ENCODE data around the gene EREG. TPM values are rescaled to one million over a fixed set of nuclear protein-coding genes. Genes with fewer than 3 reads are reported as not detected.

EREG gene
- total and polyA plus RNA-seq, 10 of the 15 experiments (the other 5 are each of a cell fraction or from before 2014, with no cell fraction given): not detected

GRCh38 chr4:74324262-74324661 is 40.7 kb upstream of the EREG start:
- intact Hi-C loops (cut with micrococcal nuclease; ENCODE audit: unreplicated experiment): no loop called here
- DNase-seq (ENCODE audit: low read depth, low spot score) (no peak), FAIRE-seq (no peak), ATAC-seq (no peak)
- ChIA-PET CTCF (interaction anchor here (1.0 to 1.5 kb wide), 3 partner anchors 46 to 351 kb away, joined by 3 to 4 read pairs (median 4); no protein-coding TSS in a partner anchor), RAD21 (ENCODE audit: unreplicated experiment) (no interaction called here), POLR2A (no interaction called here), SMC1A (ENCODE audit: uncharacterized antibody, unreplicated experiment) (interaction anchor here (1.4 kb wide), 1 partner anchor 14 kb away, joined by 6 read pairs; no protein-coding TSS in a partner anchor)
- WGBS (ENCODE audit: insufficient coverage, insufficient replicate concordance, low lambda C conversion rate, missing lambda C conversion rate): 35% methylated on average over 3 of the region's 3 CpGs
- in situ Hi-C loops (cut with MboI): loop anchor here (5.0 kb wide), 1 partner anchor 348 kb away; no protein-coding TSS in a partner anchor
- H2AFZ ChIP-seq (ENCODE audit: control insufficient read depth, low read depth, low read length): no peak overlapping the region
- H3K36me3 ChIP-seq (ENCODE audit: control insufficient read depth in 2 of 2, insufficient read depth in 2 of 2, low read length in 1 of 2): no peaks in the 10 kb centered on the region
- no peaks in the 10 kb centered on the region for H3K79me2 ChIP-seq (ENCODE audit: control insufficient read depth, insufficient read depth, low read length)
- no peak overlapping the region for H3K27ac ChIP-seq (ENCODE audit: control insufficient read depth, insufficient read depth)
- H3K4me2 ChIP-seq (ENCODE audit: control insufficient read depth, insufficient read depth): no peak overlapping the region
- no peaks in the 10 kb centered on the region for H3K9me3 ChIP-seq (replicated peaks; ENCODE audit: control insufficient read depth, insufficient read depth, low read length)
- peaks cover 0 to 3% of the 10 kb centered on the region in 2 experiments; a peak in 1 of 4 replicates for H3K27me3 ChIP-seq (replicated peaks in 1 of 2; ENCODE audit: control insufficient read depth in 2 of 2, insufficient read depth in 2 of 2, low read length in 1 of 2)
- no peaks in the 10 kb centered on the region for H3K4me1 ChIP-seq (ENCODE audit: control insufficient read depth, insufficient read depth, low read length)
- BruUV-seq (replicated peaks): no TSS peak
- no peaks in the 10 kb centered on the region for H4K20me1 ChIP-seq (ENCODE audit: control insufficient read depth, insufficient read depth)
- no peak overlapping the region for H3K4me3 ChIP-seq
- no peak overlapping the region for H3K9ac ChIP-seq (ENCODE audit: control insufficient read depth, insufficient read depth, low read length)
- TF ChIP-seq BRCA1 (IDR thresholded peaks at IDR 0.05; ENCODE audit: low read depth, low read length) (no peak), FOXK2 (IDR thresholded peaks at IDR 0.05) (no peak), YBX1 (IDR thresholded peaks at IDR 0.05) (no peak), SMAD1 (IDR thresholded peaks at IDR 0.05; ENCODE audit: low read depth, partially characterized antibody) (no peak), ELK1 (IDR thresholded peaks at IDR 0.05; ENCODE audit: low read depth, low read length) (no peak), STAT3 (IDR thresholded peaks at IDR 0.05; ENCODE audit: low read depth, low read length) (no peak), PBX3 (IDR thresholded peaks at IDR 0.05; ENCODE audit: insufficient replicate concordance, low read depth, low read length) (no peak), TARDBP (IDR thresholded peaks at IDR 0.05; ENCODE audit: borderline replicate concordance) (no peak), HDGF (IDR thresholded peaks at IDR 0.05) (no peak), ATF2 (IDR thresholded peaks at IDR 0.05; ENCODE audit: low read length) (no peak), MXI1 (IDR thresholded peaks at IDR 0.05; ENCODE audit: low read depth, low read length) (no peak), RAD21 (IDR thresholded peaks at IDR 0.05; ENCODE audit: insufficient read depth, low read depth, low read length) (no peak), RELB (IDR thresholded peaks at IDR 0.05; ENCODE audit: low read depth) (no peak), PRDM15 (CRISPR knock-in tag; IDR thresholded peaks at IDR 0.05) (no peak)

Data from GM12878 (cell line).